Muscle of back (tissue), 11 donors: ENCODE results near the gene CXorf38. TPM values are rescaled to one million over a fixed set of nuclear protein-coding genes. Genes with fewer than 3 reads are reported as not detected.
"Not testable (repeated sequence)": the region's sequence is repeated elsewhere in the genome, so short reads cannot be mapped to it uniquely, and the experiment has no call there.

Source experiments
- DNase-seq, 3 donors: peaks; one replicate each; pipeline versions ENCODE4 v3.0.0 to v3.0.0-alpha.2; 2013
- polyA plus RNA-seq, 10 donors: library from polyadenylated mRNA; unstranded; fragments of 120-200 nt; gene quantifications; one replicate each; pipeline ENCODE4 v1.2.1, GENCODE V29; 2013; ENCODE audit not compliant: insufficient read length in 10 of 10

The CXorf38 gene
- polyA plus RNA-seq, 10 donors, result 4.5 to 8.6 (median 7.3) TPM

GRCh38 chrX:40637687-40638086, 9.7 kb downstream of the CXorf38 start:
- no peak for DNase-seq

GRCh38 chrX:40632199-40632598, 15.2 kb downstream of the CXorf38 start:
- DNase-seq, result no peak

- DNase-seq, result no peak
Observed at GRCh38 chrX:40628506-40628905, 18.9 kb downstream of the CXorf38 start.

- DNase-seq, result peak in 1 of 3 donors; percentile 7
Observed at GRCh38 chrX:40625294-40625693, 22.1 kb downstream of the CXorf38 start.

GRCh38 chrX:40623665-40624064, 23.7 kb downstream of the CXorf38 start:
- DNase-seq, result no peak

GRCh38 chrX:40623139-40623536, 24.2 kb downstream of the CXorf38 start, which contains the start of gene MPC1L:
MPC1L (plus strand) TSS chrX:40623428; CDS start chrX:40623566, 138 bp downstream.
- no peak for DNase-seq

GRCh38 chrX:40622479-40623138, 24.8 kb downstream of the CXorf38 start:
- peak in 1 of 3 donors; percentile 20 for DNase-seq

GRCh38 chrX:40617566-40617965, 29.8 kb downstream of the CXorf38 start:
- no peak for DNase-seq

- DNase-seq, result no peak
Observed at GRCh38 chrX:40615976-40616375, 31.4 kb downstream of the CXorf38 start.

- no peak for DNase-seq
Observed at GRCh38 chrX:40612511-40612910, 34.9 kb downstream of the CXorf38 start.

- no peak for DNase-seq
Observed at GRCh38 chrX:40607381-40607780, 40.0 kb downstream of the CXorf38 start.

- DNase-seq, result no peak
Observed at GRCh38 chrX:40603446-40603845, 43.9 kb downstream of the CXorf38 start.

- not testable (repeated sequence) for DNase-seq
Observed at GRCh38 chrX:40589616-40590321, 57.6 kb downstream of the CXorf38 start.

GRCh38 chrX:40587623-40588022, 59.7 kb downstream of the CXorf38 start:
- DNase-seq, result not testable (repeated sequence)

- no peak for DNase-seq
Observed at GRCh38 chrX:40582811-40583210, 64.5 kb downstream of the CXorf38 start.

- DNase-seq, result not testable (repeated sequence)
Observed at GRCh38 chrX:40582178-40582577, 65.2 kb downstream of the CXorf38 start.

GRCh38 chrX:40581336-40581920, 65.9 kb downstream of the CXorf38 start:
- no peak for DNase-seq

- DNase-seq, result peak; percentile 93 to 96 (median 93)
Observed at GRCh38 chrX:40580537-40581335, 66.6 kb downstream of the CXorf38 start, which contains the start of gene ATP6AP2. ATP6AP2 (plus strand) TSS chrX:40580970; CDS start chrX:40581066, 96 bp downstream.

- no peak for DNase-seq
Observed at GRCh38 chrX:40579900-40580536, 67.3 kb downstream of the CXorf38 start.

GRCh38 chrX:40579141-40579540, 68.2 kb downstream of the CXorf38 start:
- no peak for DNase-seq

GRCh38 chrX:40578039-40578695, 69.2 kb downstream of the CXorf38 start:
- no peak for DNase-seq
